Thyroid gland (tissue), 4 donors: ENCODE data around the gene CLASP1.

Experiments
- POLR2A ChIP-seq, 2 donors: fragments of 450-650 bp; IDR thresholded peaks; one replicate each; pipeline ENCODE4 v1.6.1; 2017; ENCODE audit warnings: antibody characterized with exemption in 2 of 2, mild to moderate bottlenecking in 2 of 2, moderate library complexity in 1 of 2
- TF ChIP-seq, protein P1 (sequence below), 6 experiments: fragments of 200-600 bp in 3 of 6; fragments of 450-650 bp in 3 of 6; sonication (generic) in 3 of 6; IDR thresholded peaks; one replicate each; pipeline ENCODE4 v1.5.1; 2016 to 2019; ENCODE audit warnings: antibody characterized with exemption in 6 of 6, mild to moderate bottlenecking in 2 of 6, inconsistent platforms in 1 of 6, moderate library complexity in 1 of 6

DNA sequence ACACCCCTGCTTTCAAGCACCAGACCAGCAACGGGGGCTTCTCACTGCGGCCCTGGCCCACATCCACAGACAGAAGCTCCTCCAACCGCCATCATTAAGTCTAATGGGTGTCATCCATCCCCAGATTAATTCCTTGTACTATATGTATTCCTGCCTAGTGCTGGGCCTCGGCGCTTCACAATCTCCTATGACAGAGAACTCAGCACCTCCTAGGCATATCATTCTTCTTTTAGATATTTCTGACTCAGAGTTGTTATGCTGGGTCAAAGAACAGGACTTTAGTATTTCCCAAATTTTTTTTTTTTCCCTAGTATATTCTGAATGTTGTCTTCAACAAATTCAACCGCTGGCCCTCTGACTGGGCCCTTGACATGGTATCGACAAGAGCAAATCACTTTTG is 281.1 kb downstream of the CLASP1 start:
- TF ChIP-seq, protein P1, sequence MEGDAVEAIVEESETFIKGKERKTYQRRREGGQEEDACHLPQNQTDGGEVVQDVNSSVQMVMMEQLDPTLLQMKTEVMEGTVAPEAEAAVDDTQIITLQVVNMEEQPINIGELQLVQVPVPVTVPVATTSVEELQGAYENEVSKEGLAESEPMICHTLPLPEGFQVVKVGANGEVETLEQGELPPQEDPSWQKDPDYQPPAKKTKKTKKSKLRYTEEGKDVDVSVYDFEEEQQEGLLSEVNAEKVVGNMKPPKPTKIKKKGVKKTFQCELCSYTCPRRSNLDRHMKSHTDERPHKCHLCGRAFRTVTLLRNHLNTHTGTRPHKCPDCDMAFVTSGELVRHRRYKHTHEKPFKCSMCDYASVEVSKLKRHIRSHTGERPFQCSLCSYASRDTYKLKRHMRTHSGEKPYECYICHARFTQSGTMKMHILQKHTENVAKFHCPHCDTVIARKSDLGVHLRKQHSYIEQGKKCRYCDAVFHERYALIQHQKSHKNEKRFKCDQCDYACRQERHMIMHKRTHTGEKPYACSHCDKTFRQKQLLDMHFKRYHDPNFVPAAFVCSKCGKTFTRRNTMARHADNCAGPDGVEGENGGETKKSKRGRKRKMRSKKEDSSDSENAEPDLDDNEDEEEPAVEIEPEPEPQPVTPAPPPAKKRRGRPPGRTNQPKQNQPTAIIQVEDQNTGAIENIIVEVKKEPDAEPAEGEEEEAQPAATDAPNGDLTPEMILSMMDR (IDR thresholded peaks at IDR 0.05): no peak
- TF ChIP-seq POLR2A (IDR thresholded peaks at IDR 0.05): no peak
